CD14-positive monocyte (primary cell): ENCODE results near the gene SERTAD3. TPM values are rescaled to one million over a fixed set of nuclear protein-coding genes. Genes with fewer than 3 reads are reported as not detected.
A peak's percentile ranks its signal among the peaks of the same experiment; 100 is the strongest.

Experiments
- DNase-seq, 3 donors: peaks; one replicate each; pipeline ENCODE4 v3.0.0-alpha.2; 2011 to 2022
- H2AFZ ChIP-seq: 2 replicates; pipeline ENCODE4 v1.6.0; 2012; ENCODE audit warnings: mild to moderate bottlenecking, low read depth, low read length, inconsistent platforms; ENCODE audit not compliant: insufficient read depth, poor library complexity, severe bottlenecking
- H3K27ac ChIP-seq, 2 donors: 1 replicate in 1 of 2; 2 replicates in 1 of 2; pipeline ENCODE4 v1.5.1; 2012 to 2013; ENCODE audit warnings: low read length in 2 of 2, control low read depth in 1 of 2, inconsistent platforms in 1 of 2, low read depth in 1 of 2, mild to moderate bottlenecking in 1 of 2
- H3K27me3 ChIP-seq, 2 donors: one replicate each; pipeline versions ENCODE4 v1.6.0 to v1.6.1; 2011 to 2013; ENCODE audit warnings: low read length in 2 of 2; ENCODE audit not compliant: control insufficient read depth in 2 of 2, insufficient read depth in 2 of 2
- H3K36me3 ChIP-seq, 2 donors: replicated peaks in 1 of 2; 1 replicate in 1 of 2; 2 replicates in 1 of 2; pipeline versions ENCODE4 v1.5.1 to v1.6.1; 2012 to 2013; ENCODE audit warnings: low read length in 2 of 2, control low read depth in 1 of 2, inconsistent platforms in 1 of 2, mild to moderate bottlenecking in 1 of 2; ENCODE audit not compliant: insufficient read depth in 2 of 2, control insufficient read depth in 1 of 2
- H3K4me1 ChIP-seq, 2 donors: 1 replicate in 1 of 2; 2 replicates in 1 of 2; pipeline versions ENCODE4 v1.5.1 to v1.6.1; 2012 to 2013; ENCODE audit warnings: low read length in 2 of 2, control low read depth in 1 of 2, inconsistent platforms in 1 of 2, mild to moderate bottlenecking in 1 of 2, moderate library complexity in 1 of 2; ENCODE audit not compliant: insufficient read depth in 2 of 2, control insufficient read depth in 1 of 2
- H3K4me2 ChIP-seq: replicated peaks from 2 replicates; pipeline ENCODE3; 2012; ENCODE audit warnings: low read length, moderate library complexity, mild to moderate bottlenecking; ENCODE audit not compliant: poor library complexity, severe bottlenecking; ENCODE audit errors: extremely low read depth
- H3K4me3 ChIP-seq, 3 experiments: fragments of 200-600 bp in 1 of 3; sonication (generic) in 1 of 3; replicated peaks in 1 of 3; 1 replicate in 2 of 3; 2 replicates in 1 of 3; pipeline ENCODE4 v1.5.1; 2011 to 2013; ENCODE audit warnings: low read length in 3 of 3, mild to moderate bottlenecking in 3 of 3, control low read depth in 2 of 3, low read depth in 2 of 3, inconsistent platforms in 1 of 3, moderate library complexity in 1 of 3
- H3K79me2 ChIP-seq: 2 replicates; pipeline ENCODE4 v1.6.0; 2012; ENCODE audit warnings: mild to moderate bottlenecking, control low read depth, inconsistent platforms, low read length, moderate library complexity; ENCODE audit not compliant: insufficient read depth
- H3K9ac ChIP-seq: 2 replicates; pipeline ENCODE4 v1.6.0; 2017; ENCODE audit warnings: low read length, mild to moderate bottlenecking; ENCODE audit not compliant: insufficient read depth, poor library complexity, severe bottlenecking
- H3K9me3 ChIP-seq, 2 donors: replicated peaks in 1 of 2; 1 replicate in 1 of 2; 2 replicates in 1 of 2; pipeline versions ENCODE4 v1.5.1 to v1.6.1; 2012 to 2013; ENCODE audit warnings: low read length in 2 of 2, control low read depth in 1 of 2; ENCODE audit not compliant: control insufficient read depth in 1 of 2, insufficient read depth in 1 of 2
- H4K20me1 ChIP-seq: 2 replicates; pipeline ENCODE4 v1.6.0; 2012; ENCODE audit warnings: mild to moderate bottlenecking, low read length, control low read depth, moderate library complexity; ENCODE audit not compliant: insufficient read depth
- H3K27ac Mint-ChIP-seq, 7 donors: one replicate each; pipeline ENCODE4 v1.8.0; 2020; ENCODE audit warnings: mild to moderate bottlenecking in 7 of 7, mixed read lengths in 7 of 7, moderate library complexity in 6 of 7, inconsistent platforms in 2 of 7
- H3K27me3 Mint-ChIP-seq, 3 donors: one replicate each; pipeline ENCODE4 v1.8.0; 2021 to 2022; ENCODE audit warnings: low read depth in 3 of 3, mild to moderate bottlenecking in 3 of 3, mixed read lengths in 3 of 3, moderate library complexity in 3 of 3, inconsistent platforms in 1 of 3
- H3K36me3 Mint-ChIP-seq, 2 donors: one replicate each; pipeline ENCODE4 v1.8.0; 2020; ENCODE audit warnings: mixed read lengths in 2 of 2, inconsistent platforms in 1 of 2, mild to moderate bottlenecking in 1 of 2
- H3K4me1 Mint-ChIP-seq: one replicate; pipeline ENCODE4 v1.8.0; 2020; ENCODE audit warnings: mild to moderate bottlenecking, mixed read lengths
- H3K4me3 Mint-ChIP-seq, 2 donors: one replicate each; pipeline ENCODE4 v1.8.0; 2020; ENCODE audit warnings: mild to moderate bottlenecking in 2 of 2, mixed read lengths in 2 of 2, moderate library complexity in 1 of 2
- H3K9me3 Mint-ChIP-seq, 7 donors: one replicate each; pipeline ENCODE4 v1.8.0; 2020 to 2022; ENCODE audit warnings: mixed read lengths in 7 of 7, mild to moderate bottlenecking in 6 of 7, moderate library complexity in 6 of 7, inconsistent platforms in 2 of 7
- WGBS: methylation state at CpG from one replicate; pipeline ENCODE4 v1.1.5; 2013; ENCODE audit warnings: missing lambda C conversion rate; ENCODE audit not compliant: insufficient coverage; 5-methylcytosine and 5-hydroxymethylcytosine counted together
- intact Hi-C, 2 donors: fragments of 100-400 bp; cut with micrococcal nuclease; formaldehyde crosslinking; loops; one replicate each; pipeline versions ENCODE4 v1.15.0 to v1.15.1; 2023
- polyA plus RNA-seq, 3 donors: library from polyadenylated mRNA; depleted of rRNA in 1 of 3; unstranded in 2 of 3; stranded (reverse) in 1 of 3; fragments of 300-500 nt in 2 of 3; fragments of >200 nt in 1 of 3; fragmentation: Illumina TruSeq in 2 of 3; gene quantifications; 1 replicate in 2 of 3; 2 replicates in 1 of 3; pipeline ENCODE4 v1.2.3, GENCODE V29; 2012 to 2021
- TF ChIP-seq, protein P1 (sequence below): fragments of 200-600 bp; IDR thresholded peaks from one replicate; pipeline ENCODE4 v1.8.0; 2022; ENCODE audit warnings: antibody characterized with exemption, mild to moderate bottlenecking

The SERTAD3 gene
- polyA plus RNA-seq, 3 donors = 30.4 to 57.2 (median 49.4) TPM

DNA sequence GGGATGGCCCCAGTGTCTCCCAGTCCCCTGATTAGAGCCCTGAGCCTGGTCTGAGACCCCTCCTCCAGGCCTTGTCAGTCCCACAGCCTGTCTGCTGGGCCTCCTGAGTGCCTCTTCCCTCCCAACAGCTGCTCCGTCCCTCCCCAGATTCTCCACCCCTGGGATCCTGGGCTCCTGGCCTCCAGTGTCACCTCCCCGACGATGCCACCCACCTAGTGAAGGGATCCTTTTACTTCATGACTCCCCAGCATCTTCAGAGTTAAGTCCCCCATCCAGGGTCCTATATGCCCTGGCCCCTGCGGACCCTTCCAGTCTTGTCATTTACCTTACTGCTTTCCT lies 26.5 kb downstream of the SERTAD3 start:
- Histone ChIP-seq H3K4me1 (peaks cover 34 to 50% of the 10 kb centered on the region in 2 donors), H3K4me3 (peak overlapping the region in 1 of 3 experiments; percentile 42), H3K4me2 (peak overlapping the region; percentile 61), H2AFZ (peak overlapping the region; percentile 77), H3K27ac (peak overlapping the region; percentile 21 to 61), H4K20me1 (peaks cover 3% of the 10 kb centered on the region), H3K9me3 (no peaks in the 10 kb centered on the region), H3K79me2 (peaks cover 11% of the 10 kb centered on the region), H3K36me3 (peaks cover 5% of the 10 kb centered on the region in 2 donors), H3K9ac (peak overlapping the region; percentile 10), H3K27me3 (no peaks in the 10 kb centered on the region)
- Mint-ChIP-seq H3K27ac (peak overlapping the region in 5 of 7 donors; percentile 62 to 77 (median 69)), H3K36me3 (peaks cover 6 to 7% of the 10 kb centered on the region in 2 donors), H3K4me1 (peaks cover 46% of the 10 kb centered on the region), H3K27me3 (peaks cover 4 to 8% (median 4%) of the 10 kb centered on the region in 3 donors), H3K4me3 (peak overlapping the region in 1 of 2 donors; percentile 80), H3K9me3 (peaks cover 0 to 3% (median 0%) of the 10 kb centered on the region in 7 donors)
- DNase-seq = no peak
- TF ChIP-seq, protein P1, sequence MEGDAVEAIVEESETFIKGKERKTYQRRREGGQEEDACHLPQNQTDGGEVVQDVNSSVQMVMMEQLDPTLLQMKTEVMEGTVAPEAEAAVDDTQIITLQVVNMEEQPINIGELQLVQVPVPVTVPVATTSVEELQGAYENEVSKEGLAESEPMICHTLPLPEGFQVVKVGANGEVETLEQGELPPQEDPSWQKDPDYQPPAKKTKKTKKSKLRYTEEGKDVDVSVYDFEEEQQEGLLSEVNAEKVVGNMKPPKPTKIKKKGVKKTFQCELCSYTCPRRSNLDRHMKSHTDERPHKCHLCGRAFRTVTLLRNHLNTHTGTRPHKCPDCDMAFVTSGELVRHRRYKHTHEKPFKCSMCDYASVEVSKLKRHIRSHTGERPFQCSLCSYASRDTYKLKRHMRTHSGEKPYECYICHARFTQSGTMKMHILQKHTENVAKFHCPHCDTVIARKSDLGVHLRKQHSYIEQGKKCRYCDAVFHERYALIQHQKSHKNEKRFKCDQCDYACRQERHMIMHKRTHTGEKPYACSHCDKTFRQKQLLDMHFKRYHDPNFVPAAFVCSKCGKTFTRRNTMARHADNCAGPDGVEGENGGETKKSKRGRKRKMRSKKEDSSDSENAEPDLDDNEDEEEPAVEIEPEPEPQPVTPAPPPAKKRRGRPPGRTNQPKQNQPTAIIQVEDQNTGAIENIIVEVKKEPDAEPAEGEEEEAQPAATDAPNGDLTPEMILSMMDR = no peak
- 75% methylated on average over 4 of the region's 4 CpGs for WGBS
- intact Hi-C loops = no loop called here

DNA sequence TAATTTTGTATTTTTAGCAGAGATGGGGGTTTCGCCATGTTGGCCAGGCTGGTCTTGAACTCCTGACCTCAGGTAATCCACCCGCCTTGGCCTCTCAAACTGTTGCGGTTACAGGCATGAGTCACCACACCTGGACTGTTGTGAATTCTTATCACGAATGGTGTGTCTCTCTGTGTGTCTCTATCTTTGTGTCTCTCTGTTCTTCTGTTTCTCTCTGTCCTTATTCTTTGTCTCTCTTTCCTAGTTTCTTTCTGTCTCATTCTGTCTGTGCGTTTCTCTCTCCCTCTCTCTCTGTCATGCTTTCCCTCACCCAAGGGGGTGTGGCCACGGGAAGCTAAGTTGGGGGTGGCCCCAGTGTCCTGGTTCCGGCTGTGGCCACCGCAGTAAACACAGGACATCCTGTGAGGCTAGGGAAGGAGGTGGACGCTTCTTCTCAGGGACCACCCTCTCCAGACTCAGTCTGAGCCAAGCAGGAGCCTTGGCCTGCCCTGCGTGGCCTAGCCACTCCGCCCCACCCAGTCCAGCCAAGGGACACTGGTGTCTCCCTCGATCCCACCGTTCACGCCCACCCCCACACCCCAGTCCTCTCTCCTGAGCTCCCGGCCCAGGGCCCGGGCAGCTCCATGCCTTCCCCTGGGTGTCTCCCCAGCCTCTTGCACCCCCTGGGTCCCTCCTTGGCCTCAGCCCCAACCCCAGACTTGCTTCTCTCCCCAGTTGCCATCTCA lies 27.1 kb downstream of the SERTAD3 start:
- peak overlapping the region; percentile 46 to 82 (median 73) for H3K27ac Mint-ChIP-seq
- Histone ChIP-seq H4K20me1 (no peaks in the 10 kb centered on the region), H3K79me2 (peaks cover 5% of the 10 kb centered on the region), H3K36me3 (no peaks in the 10 kb centered on the region), H3K27ac (peak overlapping the region; percentile 21 to 61), H3K9me3 (no peaks in the 10 kb centered on the region), H3K4me1 (peaks cover 34 to 49% of the 10 kb centered on the region in 2 donors), H2AFZ (peak overlapping the region; percentile 77), H3K27me3 (no peaks in the 10 kb centered on the region), H3K4me2 (peak overlapping the region; percentile 61), H3K4me3 (peak overlapping the region in 1 of 3 experiments; percentile 42), H3K9ac (peak overlapping the region; percentile 10)
- 8% methylated on average over 12 of the region's 16 CpGs for WGBS
- peaks cover 46% of the 10 kb centered on the region for H3K4me1 Mint-ChIP-seq
- peaks cover 4 to 8% (median 4%) of the 10 kb centered on the region in 3 donors for H3K27me3 Mint-ChIP-seq
- H3K36me3 Mint-ChIP-seq = peaks cover under 1 to 1% of the 10 kb centered on the region in 2 donors
- H3K4me3 Mint-ChIP-seq = peak overlapping the region; percentile 50 to 80
- DNase-seq = peak; percentile 26 to 44 (median 34)
- intact Hi-C loops = no loop called here
- peaks cover 0 to 3% (median 0%) of the 10 kb centered on the region in 7 donors for H3K9me3 Mint-ChIP-seq
- TF ChIP-seq, protein P1 = no peak
